RPMI8226 (cell line): ENCODE data around the gene ZDHHC11B.
"Not testable (repeated sequence)": the region's sequence is repeated elsewhere in the genome, so short reads cannot be mapped to it uniquely, and the experiment has no call there.

ENCODE experiments used
- DNase-seq: peaks from one replicate; pipeline ENCODE4 v3.0.0-alpha.2; 2015

The ZDHHC11B gene, protein sequence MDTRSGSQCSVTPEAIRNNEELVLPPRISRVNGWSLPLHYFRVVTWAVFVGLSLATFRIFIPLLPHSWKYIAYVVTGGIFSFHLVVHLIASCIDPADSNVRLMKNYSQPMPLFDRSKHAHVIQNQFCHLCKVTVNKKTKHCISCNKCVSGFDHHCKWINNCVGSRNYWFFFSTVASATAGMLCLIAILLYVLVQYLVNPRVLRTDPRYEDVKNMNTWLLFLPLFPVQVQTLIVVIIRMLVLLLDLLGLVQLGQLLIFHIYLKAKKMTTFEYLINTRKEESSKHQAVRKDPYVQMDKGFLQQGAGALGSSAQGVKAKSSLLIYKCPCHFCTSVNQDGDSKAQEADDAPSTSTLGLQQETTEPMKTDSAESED

DNA sequence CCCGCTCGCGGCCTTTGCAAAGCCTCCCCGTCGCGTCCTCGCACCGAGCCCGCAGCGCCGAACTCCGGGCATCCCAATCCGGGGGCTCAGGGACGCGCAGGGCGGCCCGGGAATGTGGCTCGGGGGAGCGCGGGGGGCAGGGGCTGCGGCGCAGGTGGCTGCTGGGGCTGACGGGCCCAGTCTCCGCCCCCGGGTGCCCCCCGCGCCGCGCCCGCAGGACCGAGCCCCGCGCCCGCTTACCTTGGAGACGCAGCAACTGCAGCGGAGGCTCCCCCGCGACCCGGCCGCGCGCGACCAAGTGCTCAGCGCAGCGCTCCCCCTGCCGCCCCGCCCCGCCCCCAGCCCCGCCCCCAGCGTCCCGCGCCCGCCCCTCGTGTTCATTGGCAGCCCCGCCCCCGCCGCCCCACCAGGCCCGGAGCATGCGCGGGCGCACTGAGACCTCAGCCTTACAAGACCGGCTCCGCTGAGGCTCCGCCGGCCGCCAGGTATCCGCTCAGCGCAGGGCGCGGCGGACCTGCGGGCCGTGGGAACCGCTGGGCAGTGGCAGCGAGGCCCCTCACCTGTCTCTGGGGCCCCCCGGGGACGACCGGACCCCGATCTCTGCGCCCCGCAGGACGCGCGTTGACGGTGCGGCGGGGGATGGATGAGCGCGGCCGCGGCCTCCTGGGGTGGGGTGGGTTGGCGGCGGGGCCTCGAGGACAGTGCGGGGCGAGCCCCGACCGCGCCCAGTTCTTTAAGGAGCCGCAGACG is at the start of gene ZDHHC11B:
TSS of gene ZDHHC11B (minus strand) at position 302 of the 750 bp plus-strand sequence. CDS start 17,810 bp downstream, outside the sequence.
- DNase-seq: peak; percentile 99

DNA sequence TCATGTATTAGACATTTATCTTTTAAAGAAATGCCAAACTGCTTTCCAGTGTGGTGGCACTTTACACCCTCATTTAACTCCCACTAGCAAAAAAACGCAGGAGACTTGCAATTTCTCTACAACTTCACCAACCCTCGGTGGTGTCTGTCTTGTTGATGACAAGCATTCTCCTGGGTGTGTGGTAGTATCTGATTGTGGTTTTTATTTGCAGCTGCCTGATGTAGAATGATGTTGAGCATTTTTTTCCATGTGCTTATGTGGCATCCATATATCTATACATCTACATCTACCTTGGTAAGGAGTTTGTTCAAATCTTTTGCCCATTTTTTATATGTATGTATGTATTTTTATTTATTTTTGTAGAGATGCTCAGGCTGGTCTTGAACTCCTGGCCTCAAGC is 49.5 kb upstream of the ZDHHC11B start:
- DNase-seq: not testable (repeated sequence)

DNA sequence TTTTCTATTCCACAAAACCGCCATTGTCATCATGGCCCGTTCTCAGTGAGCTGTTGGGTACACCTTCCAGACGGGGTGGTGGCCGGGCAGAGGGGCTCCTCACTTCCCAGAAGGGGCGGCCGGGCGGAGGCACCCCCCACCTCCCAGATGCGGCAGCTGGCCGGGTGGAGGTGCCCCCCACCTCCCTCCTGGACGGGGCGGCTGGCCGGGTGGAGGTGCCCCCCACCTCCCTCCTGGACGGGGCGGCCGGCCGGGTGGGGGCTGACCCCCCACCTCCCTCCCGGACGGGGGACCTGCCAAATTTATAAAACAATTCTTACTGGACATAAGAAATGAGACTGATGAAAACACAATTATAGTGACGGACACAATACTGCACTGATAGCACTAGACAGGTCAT is 43.7 kb upstream of the ZDHHC11B start:
- not testable (repeated sequence) for DNase-seq

DNA sequence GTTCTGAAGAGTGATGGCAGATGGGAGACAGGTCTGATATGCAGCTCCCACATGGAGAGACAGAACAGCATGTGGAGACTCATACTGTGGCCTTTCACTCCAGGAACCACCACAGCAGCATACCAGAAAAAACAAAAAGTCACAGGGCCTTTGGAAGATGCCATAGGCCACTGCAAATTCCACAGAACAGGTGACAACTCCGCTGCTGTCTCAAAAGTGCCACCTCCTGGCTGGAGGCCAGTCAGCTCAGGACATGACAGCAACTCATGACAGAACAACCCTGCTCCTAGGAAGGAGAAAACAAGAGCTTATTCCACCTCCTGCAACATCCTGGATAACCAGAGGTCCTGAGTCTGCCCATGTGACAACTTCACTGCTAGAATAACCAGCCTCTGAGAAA is 41.0 kb upstream of the ZDHHC11B start:
- DNase-seq: peak; percentile 46

DNA sequence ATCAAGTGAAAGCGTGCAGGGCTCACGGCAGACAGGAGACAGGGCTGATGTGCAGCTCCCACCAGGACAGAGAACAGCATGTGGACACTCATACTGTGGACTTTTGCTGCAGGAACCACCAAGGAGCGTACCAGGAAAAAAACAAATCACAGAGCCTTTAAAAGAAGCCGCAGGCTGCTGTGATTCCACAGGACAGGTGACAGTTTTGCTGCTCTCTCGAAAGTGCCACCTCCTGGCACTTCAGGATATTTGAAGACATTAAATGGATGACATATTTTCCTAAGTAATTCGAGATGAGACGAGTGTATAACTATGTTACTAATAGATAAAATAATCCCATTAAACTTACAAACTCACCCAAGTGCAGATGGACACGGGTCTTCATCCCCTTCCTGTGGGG is 37.0 kb upstream of the ZDHHC11B start:
- no peak for DNase-seq

DNA sequence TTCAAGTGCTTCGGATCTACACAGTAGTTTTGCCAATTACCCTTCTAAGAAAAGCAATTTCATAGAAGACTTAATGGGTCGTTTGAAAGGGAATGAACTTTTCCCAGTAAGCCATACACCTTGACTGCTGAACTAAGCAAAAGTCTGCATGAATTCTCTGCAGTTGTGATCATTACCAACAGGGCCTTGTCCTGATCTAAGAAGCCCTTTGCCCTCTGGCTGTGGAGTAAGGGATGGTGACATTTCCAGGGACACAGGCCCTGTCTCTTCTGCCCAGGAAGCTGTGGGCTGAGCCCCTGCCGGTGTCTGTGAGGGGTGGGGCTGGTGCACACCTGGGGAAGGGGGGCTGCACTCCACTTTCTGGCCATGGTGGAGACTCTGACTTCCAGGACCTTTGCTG is 35.7 kb upstream of the ZDHHC11B start:
- no peak for DNase-seq

DNA sequence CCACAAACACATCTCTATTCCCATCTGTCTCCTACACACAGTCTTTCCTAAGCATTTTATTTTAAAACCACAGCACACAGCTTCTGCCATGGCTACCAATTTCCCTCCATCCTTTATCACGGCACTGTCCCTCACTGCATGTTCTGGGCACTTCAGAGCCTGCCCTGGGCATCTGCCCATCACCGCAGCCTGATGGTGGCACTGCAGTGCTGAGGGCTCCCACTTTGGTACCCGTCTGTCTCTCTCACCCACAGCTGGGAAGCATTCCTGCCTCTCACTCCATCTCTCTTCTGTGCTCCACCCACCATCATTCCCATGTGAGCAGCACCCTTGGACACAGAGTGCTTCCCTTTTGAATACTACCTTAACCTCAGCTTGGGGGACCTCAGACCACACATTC is 34.5 kb upstream of the ZDHHC11B start:
- peak; percentile 6 for DNase-seq

DNA sequence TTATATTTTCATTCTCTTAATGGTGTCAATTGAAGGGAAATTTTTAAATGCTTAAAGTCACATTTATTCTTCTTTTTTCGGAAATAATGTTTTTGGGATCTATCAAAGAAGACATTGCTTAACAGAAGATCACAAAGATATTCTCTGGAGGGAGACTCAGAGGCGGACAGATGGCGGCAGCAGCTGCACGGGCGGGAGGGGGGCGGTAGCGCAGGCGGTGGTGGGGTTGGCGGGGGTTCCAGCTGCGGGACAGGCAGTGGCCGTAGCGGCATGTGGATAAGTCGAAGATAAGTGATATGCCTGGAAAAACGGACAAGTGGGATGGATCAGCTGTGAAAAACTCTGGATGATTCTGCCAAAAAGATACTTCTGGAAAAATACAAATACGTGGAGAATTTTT is 31.6 kb upstream of the ZDHHC11B start:
- DNase-seq: no peak

DNA sequence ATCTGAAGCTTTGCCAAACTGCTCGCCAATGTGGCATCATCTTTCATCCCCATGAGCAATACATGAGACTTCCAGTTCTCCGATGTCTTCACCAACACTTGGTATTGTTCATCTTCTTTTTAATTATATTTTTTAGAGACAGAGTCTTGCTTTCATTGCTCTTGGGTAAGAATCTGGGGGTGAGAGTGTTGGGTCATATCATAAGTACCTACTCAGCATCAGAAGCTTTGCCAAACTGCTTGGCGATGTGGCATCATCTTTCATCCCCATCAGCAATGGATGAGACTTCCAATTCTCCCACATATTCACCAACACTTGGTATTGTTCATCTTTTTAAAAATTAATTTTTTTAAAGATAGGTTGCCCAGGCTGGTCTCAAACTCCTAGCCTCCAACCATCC is 30.9 kb upstream of the ZDHHC11B start:
- no peak for DNase-seq

DNA sequence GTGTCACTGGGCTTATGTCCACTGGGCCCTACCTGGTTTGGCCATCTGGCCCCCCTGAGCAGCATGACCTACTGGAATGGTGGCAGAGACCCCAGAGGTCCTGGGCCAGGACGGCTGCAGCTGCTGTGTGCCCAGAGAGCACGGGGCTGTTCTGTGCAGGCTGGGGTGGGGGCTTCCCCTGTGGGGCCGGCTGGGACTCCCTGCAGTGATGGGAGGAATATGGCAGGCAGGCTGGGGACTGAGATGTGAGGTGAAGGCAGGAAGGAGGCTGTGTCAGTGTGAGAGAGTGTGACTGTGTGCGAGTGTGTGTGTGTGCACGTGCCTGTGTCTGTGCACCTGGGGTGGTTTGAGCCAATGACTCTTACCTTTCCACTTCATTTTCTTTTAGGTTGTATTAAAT is 29.0 kb upstream of the ZDHHC11B start:
- DNase-seq: not testable (repeated sequence)

DNA sequence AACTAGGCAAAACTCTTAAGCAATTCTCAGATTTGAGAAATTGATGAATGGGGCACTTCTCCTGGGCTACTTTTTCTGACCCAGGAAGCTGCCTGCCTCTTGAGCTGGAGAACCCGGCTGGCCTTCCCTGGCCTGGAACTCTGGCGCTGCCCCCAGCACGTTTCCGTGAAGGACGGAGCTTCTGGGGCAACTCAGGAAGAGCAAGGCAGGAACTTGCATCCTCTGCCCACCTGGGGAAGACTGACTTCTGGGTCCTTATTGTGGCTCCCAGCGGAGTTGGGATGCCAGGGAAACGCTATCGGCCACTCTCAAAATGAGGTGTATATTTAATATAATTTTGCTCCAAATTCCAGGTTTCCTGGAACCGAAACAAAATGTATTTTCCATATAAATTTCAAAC is 26.9 kb upstream of the ZDHHC11B start:
- DNase-seq: not testable (repeated sequence)

DNA sequence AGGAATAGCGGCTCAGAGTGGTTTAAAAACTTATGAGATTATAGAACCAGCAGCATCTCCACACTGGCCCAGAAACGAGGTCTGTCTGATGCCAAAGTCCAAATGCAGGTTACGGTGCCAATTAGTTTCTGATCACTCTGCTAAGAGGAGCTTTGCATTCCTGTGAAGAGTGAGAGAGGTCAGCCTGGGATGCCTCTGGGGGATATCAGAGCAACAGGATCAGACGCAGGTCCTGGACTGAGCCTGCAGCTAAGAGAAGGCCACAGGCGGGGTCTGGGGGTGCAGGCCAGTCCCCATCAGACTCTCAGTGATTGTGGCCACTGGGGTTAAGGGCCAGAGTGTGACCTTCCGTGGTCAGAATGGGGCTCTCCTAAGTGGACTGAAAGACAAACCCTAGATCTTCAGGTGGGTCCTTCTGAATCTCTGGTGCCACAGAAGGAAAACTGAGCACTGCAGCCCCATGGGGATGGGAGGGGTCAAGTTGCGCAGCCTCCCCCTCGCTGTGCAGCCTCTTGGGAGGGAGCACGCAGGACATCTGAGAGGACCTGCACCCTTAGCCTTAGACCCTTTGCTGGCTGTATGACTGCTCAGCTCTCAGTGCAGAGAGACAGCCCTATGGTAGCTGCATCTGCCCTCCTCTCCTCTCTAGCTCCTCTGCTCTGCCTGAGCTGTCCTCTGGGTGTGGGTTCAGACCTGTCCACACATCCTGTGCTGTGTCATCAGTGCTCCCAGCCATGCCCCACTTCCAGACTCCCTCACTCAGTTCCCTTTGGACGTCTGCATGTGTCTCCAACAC is 23.4 kb upstream of the ZDHHC11B start:
- DNase-seq: not testable (repeated sequence)

DNA sequence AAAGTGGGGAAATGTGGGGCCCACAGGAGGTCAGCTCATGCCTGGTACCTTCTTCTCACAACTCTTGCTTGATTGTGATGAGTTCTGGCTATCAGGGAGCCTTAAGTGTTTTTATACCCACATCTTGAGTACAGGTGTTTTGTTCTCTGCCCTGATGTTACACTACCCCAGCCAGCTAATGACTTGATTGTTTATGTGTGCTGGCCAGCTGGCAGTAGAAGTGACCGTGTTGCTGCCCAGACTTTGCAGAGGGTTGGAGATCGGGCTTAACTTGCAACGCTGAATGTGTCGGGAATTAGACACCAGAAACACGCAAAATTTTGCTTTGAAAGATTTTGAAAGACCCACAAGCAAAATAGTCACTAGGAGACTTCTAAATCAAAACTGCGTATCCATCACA is 16.9 kb upstream of the ZDHHC11B start:
- no peak for DNase-seq

DNA sequence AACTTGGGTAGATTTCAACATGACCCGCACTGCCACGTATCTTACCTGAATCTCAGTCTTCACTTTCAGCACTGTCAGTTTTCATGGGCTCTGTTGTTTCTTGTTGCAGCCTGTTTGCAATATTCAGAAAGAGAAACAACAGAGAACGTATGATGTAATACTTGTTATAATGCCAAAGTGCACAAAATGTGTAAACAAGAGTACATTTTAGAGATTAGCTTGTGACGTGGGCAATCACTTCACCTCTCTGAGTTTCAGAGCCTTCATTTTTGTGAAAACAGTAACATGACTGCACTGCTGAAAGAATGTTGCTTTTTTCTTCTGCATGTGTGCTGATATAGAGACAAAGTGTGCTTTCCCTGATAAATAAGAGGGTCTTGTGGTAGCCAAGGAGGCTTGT is 16.5 kb upstream of the ZDHHC11B start:
- not testable (repeated sequence) for DNase-seq

DNA sequence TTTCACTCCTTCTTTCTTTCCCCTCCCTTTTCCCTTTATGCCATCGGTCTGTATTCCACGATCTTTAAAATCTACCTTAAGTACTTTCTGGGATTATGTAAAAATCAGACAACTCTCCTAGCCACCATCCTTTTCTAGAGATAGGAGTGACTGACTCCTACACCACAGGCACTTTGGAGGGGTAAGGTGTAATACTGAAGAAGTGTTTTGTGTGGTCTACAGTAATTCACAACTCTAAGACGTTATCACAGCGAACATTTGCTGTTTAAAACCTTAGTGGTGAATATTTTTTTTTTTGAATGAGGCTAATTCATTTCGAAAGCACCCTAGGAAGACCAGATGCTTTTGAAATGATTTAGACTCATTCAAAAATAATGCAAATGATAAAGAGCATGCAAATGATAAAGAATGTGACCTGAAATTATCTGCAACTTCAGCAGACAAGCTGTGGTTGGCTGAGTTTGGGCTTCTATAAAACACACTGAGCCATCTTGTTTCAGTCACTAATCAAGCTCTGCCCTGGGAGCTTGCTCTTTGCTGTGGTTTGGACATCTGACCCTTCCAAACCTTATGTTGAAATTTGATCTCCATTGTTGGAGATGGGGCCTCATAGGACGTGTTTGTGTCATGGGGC is 14.1 kb upstream of the ZDHHC11B start:
- DNase-seq: not testable (repeated sequence)

DNA sequence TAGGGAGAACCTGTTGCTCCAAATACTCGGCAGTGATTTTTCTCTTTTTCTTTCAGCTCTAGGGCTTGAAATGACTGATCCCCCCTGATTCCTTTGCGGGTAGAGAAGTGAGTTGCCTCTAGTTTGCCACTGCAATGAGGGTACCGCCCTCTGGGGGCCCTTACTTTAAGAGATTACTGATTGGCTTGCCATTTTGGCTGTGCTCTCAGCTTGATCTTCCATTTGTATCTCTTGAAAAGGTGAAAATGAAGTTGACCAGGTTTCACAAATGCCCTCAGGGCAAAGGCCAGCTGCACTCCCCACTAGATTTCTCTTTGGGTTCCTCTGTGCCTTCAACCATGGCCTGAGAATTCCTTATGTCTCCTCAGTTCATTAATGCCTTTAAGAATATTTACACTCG is 13.5 kb upstream of the ZDHHC11B start:
- not testable (repeated sequence) for DNase-seq

DNA sequence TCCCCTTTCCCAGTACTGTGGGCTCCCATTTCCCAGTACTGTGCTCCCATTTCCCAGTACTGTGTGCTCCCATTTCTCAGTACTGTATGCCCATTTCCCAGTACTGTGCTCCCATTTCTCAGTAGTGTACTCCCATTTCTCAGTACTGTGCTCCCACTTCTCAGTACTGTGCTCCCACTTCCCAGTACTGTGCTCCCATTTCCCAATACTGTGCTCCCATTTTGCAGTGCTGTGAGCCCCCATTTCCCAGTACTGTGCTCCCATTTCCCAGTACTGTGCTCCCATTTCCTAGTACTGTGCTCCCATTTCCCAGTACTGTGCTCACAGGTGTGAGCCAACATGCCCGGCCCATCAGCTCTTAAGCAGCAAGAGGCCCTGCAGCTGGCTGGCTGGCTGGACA is 11.3 kb upstream of the ZDHHC11B start:
- DNase-seq: not testable (repeated sequence)

DNA sequence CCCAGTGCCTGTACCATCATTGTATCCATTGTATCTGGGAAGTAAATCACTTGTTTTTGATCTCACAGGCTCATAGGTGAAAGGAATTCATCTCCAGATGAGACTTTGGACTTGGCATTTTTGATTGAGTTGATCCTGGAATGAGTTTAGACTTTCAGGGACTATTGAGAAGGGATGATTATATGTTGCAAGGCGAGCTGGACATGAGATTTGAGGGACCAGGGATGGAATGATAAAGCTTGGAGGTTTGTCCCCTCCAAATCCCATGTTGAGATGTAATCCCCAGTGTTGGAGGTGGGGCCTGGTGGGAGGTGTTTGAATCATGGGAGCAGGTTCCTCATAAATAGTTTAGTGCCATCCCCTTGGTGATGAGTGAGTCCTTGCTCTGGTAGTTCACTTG is 10.4 kb upstream of the ZDHHC11B start:
- not testable (repeated sequence) for DNase-seq

DNA sequence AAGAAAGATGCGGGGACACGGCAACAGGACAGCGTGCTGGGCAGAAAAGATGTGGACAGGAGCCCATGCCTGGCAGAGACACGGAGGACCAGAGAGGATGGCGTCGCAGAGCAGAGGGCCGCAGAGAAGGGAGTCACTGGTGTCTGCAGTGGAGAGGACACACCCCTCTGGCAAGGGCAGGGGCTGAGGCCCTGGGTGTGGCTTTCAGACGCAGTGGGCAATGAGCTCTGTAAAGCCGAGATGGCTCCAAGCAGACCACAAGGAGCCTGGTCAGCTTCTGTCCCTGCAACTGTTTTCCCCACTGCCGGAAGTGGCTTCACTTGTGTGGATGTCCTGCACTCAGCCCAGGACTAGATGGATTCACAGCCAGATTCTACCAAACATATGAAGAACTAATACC is 4.2 kb upstream of the ZDHHC11B start:
- not testable (repeated sequence) for DNase-seq

DNA sequence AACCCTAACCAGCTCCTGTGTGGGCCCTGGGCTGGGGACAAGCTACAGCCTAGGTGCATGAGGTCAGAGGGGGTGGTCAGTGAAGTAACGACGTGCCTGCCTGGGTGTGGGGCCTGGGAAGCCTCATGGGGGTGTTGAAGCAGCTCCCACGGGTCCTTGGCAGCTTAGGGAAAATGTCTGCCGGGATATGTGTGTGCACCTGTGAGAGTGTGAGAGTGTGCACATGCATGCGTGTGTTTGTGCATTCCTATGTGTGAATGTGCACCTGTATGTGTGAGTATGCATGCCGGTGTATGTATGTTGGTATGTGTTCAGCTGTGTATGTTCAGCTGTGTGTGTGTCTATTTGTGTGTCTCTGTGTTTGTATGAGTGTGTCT is 3.3 kb upstream of the ZDHHC11B start:
- DNase-seq: not testable (repeated sequence)

DNA sequence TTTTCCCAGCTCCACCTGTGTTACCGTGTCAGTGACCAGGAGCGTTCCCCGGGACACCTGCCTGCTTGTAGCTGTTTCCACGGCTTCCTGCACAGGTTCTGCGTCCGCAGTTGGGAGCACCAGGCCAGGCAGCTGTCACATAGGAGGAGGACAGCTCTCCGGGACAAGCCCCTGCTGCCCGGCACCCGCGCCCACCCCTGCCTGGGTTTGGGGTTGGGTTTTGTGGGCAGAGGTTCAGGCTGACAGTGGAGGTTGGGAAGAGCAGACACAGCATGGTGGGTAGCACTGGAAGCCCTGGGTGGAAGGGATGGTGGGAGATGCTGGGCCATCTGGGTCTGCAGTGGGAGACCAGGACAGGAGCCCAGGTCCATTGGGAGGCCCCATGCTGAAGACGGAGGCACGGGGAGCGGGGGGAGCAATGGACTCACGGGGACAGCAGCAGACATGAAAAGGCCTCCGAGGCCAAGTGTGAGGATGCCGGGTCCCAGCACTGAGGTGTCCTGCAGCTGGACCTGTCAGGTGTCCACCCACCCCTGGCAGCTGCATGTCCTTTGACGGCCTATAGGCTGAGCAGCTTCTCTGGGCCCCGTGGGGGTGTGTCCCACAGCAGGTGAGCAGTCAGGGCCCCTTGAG is 2.8 kb upstream of the ZDHHC11B start:
- DNase-seq: not testable (repeated sequence)

DNA sequence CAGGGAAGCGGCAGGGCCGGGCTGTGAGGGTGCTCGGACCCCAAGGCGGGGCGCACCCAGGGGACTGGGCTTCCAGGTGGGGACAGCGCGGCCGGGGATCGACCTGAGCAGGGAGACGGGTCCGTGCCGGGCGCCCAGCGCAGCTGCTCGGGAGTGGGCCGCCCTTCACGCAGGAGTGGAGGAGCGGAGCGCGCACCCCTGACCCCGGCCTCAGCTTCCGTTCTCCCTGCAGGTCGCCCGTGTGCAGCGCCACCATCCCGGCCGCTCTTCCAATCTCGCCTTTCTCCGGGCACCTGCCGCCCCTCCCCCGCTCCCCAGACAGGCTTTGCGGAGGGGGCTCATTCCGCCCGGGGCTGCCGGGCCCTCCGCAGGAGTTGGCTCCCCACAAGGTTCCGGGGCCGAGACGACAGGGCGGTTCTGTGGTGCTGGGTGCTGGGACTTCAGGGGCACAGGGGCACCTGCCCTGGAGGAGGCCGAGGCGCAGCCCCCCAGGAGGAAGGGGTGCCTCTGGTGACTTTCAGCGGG is 714 bp upstream of the ZDHHC11B start:
- peak; percentile 47 for DNase-seq
